ENCODE data around the gene GTPBP1. TPM values are rescaled to one million over a fixed set of nuclear protein-coding genes. Genes with fewer than 3 reads are reported as not detected.

The GTPBP1 gene
- total and polyA plus RNA-seq, 2 of the 13 experiments (the other 11 are each of a cell fraction or from before 2014, with no cell fraction given): 22.3 to 27.0 TPM

- TF ChIP-seq ZBTB10 (CRISPR knock-in tag; IDR thresholded peaks at IDR 0.05; ENCODE audit: borderline replicate concordance): peak; percentile 93
- TF ChIP-seq ZNF318 (CRISPR knock-in tag; IDR thresholded peaks at IDR 0.05): no peak
- TF ChIP-seq ZNF687 (CRISPR knock-in tag; IDR thresholded peaks at IDR 0.05): peak; percentile 91
- peak; percentile 76 for TF ChIP-seq THAP11 (CRISPR knock-in tag; IDR thresholded peaks at IDR 0.05)
- TF ChIP-seq ZSCAN20 (CRISPR knock-in tag; IDR thresholded peaks at IDR 0.05; ENCODE audit: borderline replicate concordance): 0 out of 2 replicates have a peak, but pooled peaks have one; percentile 35
- TF ChIP-seq MLXIP (CRISPR knock-in tag; IDR thresholded peaks at IDR 0.05; ENCODE audit: borderline replicate concordance): no peak
- TF ChIP-seq SALL2 (CRISPR knock-in tag; IDR thresholded peaks at IDR 0.05): peak; percentile 70
- 0 out of 2 replicates have a peak, but pooled peaks have one; percentile 62 for TF ChIP-seq ZNF546 (CRISPR knock-in tag; conservative IDR thresholded peaks at IDR 0.05)
Measured at GRCh38 chr22:38700789-38701628, 4.7 kb upstream of the GTPBP1 start, which contains the start of gene JOSD1 (continued).
